Mammary epithelial cell (primary cell): Measurements from ENCODE around the gene SORCS2.

Experiments used
- EZH2 ChIP-seq: IDR thresholded peaks from 2 replicates; pipeline ENCODE4 v1.6.1; 2012; ENCODE audit warnings: low read length, inconsistent platforms, borderline replicate concordance
- TF ChIP-seq, protein P1 (sequence below), 2 donors: IDR thresholded peaks in 1 of 2; conservative IDR thresholded peaks in 1 of 2; 2 replicates each; pipeline ENCODE4 v1.5.1; 2011 to 2012; ENCODE audit warnings: inconsistent platforms in 2 of 2, low read length in 2 of 2, mild to moderate bottlenecking in 2 of 2, control low read depth in 1 of 2, low read depth in 1 of 2; ENCODE audit not compliant: insufficient read depth in 1 of 2; ENCODE audit errors: extremely low read depth in 1 of 2

- TF ChIP-seq, protein P1, sequence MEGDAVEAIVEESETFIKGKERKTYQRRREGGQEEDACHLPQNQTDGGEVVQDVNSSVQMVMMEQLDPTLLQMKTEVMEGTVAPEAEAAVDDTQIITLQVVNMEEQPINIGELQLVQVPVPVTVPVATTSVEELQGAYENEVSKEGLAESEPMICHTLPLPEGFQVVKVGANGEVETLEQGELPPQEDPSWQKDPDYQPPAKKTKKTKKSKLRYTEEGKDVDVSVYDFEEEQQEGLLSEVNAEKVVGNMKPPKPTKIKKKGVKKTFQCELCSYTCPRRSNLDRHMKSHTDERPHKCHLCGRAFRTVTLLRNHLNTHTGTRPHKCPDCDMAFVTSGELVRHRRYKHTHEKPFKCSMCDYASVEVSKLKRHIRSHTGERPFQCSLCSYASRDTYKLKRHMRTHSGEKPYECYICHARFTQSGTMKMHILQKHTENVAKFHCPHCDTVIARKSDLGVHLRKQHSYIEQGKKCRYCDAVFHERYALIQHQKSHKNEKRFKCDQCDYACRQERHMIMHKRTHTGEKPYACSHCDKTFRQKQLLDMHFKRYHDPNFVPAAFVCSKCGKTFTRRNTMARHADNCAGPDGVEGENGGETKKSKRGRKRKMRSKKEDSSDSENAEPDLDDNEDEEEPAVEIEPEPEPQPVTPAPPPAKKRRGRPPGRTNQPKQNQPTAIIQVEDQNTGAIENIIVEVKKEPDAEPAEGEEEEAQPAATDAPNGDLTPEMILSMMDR (conservative IDR thresholded peaks at IDR 0.05 in 1 of 2, IDR thresholded peaks at IDR 0.05 in 1 of 2; ENCODE audit: extremely low read depth in 1 of 2, insufficient read depth in 1 of 2, low read depth in 1 of 2, low read length in 2 of 2): no peak
- TF ChIP-seq EZH2: no peak
These were observed 517.1 kb downstream of the SORCS2 start for GRCh38 chr4:7709431-7709830.
